GM04504 (cell line): ENCODE data around the gene GPR22.

Source experiments
- DNase-seq: peaks from one replicate; pipeline ENCODE4 v3.0.0-alpha.2; 2012; ENCODE audit warnings: low read depth

GPR22 gene

GRCh38 chr7:107469929-107470328, at the start of gene GPR22:
Gene GPR22 (plus strand): TSS chr7:107470057. CDS start chr7:107474061, 4,004 bp downstream.
- no peak for DNase-seq

GRCh38 chr7:107427462-107427861, 42.4 kb upstream of the GPR22 start:
- DNase-seq, result no peak

- no peak for DNase-seq
Observed at GRCh38 chr7:107428642-107429041, 41.2 kb upstream of the GPR22 start.

- DNase-seq, result no peak
Observed at GRCh38 chr7:107430057-107430456, 39.8 kb upstream of the GPR22 start.

- DNase-seq, result no peak
Observed at GRCh38 chr7:107432261-107432660, 37.6 kb upstream of the GPR22 start.

- DNase-seq, result no peak
Observed at GRCh38 chr7:107435749-107436148, 34.1 kb upstream of the GPR22 start.

- DNase-seq, result no peak
Observed at GRCh38 chr7:107439025-107439424, 30.8 kb upstream of the GPR22 start.

GRCh38 chr7:107441581-107442422, 28.1 kb upstream of the GPR22 start:
- DNase-seq, result peak; percentile 13

GRCh38 chr7:107442678-107443077, 27.2 kb upstream of the GPR22 start:
- no peak for DNase-seq

GRCh38 chr7:107446531-107446930, 23.3 kb upstream of the GPR22 start:
- DNase-seq, result peak; percentile 18

GRCh38 chr7:107446988-107447387, 22.9 kb upstream of the GPR22 start:
- DNase-seq, result no peak

- DNase-seq, result peak; percentile 10
Observed at GRCh38 chr7:107450970-107451369, 18.9 kb upstream of the GPR22 start.

- DNase-seq, result no peak
Observed at GRCh38 chr7:107453388-107453787, 16.5 kb upstream of the GPR22 start.

- DNase-seq, result no peak
Observed at GRCh38 chr7:107461938-107462533, 7.8 kb upstream of the GPR22 start.

GRCh38 chr7:107463139-107464078, 6.4 kb upstream of the GPR22 start:
- peak; percentile 51 for DNase-seq

- no peak for DNase-seq
Observed at GRCh38 chr7:107464666-107465226, 5.1 kb upstream of the GPR22 start.

- no peak for DNase-seq
Observed at GRCh38 chr7:107467972-107468371, 1.9 kb upstream of the GPR22 start.

- no peak for DNase-seq
Observed at GRCh38 chr7:107468824-107469223, 1.0 kb upstream of the GPR22 start.

- no peak for DNase-seq
Observed at GRCh38 chr7:107471292-107472070, 1.6 kb downstream of the GPR22 start.

- DNase-seq, result no peak
Observed at GRCh38 chr7:107472116-107472515, 2.3 kb downstream of the GPR22 start.

- no peak for DNase-seq
Observed at GRCh38 chr7:107474104-107474521, 4.3 kb downstream of the GPR22 start.
